Activated naive CD4-positive, alpha-beta T cell (primary cell): Measurements from ENCODE around the gene TUBA8.
"Not testable (repeated sequence)": the region's sequence is repeated elsewhere in the genome, so short reads cannot be mapped to it uniquely, and the experiment has no call there.

ENCODE experiments used
- DNase-seq, 4 experiments: peaks; one replicate each; lab custom pipeline; 2025; lab: John Stamatoyannopoulos, UW

Gene TUBA8

DNA sequence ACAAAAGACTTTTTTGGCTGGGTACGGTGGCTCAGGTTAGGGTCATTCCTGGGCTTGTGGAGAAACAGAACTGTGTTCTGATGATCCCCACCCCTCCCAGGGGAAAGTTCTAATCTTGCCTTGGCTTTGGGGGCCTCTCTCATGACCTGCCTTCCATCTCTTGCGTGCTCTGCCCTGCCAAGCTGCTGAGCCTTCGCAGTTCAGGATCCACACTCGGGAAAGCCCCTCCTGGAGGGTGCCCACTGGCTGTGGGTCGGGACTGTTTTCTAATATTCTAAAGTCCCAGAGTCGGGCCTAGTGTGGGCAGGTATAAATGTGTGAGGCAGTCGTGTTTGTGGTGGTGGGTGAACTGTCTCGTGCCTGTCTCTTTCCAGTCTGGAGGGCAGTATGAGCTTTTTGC, 62.2 kb downstream of the TUBA8 start:
- not testable (repeated sequence) for DNase-seq

DNA sequence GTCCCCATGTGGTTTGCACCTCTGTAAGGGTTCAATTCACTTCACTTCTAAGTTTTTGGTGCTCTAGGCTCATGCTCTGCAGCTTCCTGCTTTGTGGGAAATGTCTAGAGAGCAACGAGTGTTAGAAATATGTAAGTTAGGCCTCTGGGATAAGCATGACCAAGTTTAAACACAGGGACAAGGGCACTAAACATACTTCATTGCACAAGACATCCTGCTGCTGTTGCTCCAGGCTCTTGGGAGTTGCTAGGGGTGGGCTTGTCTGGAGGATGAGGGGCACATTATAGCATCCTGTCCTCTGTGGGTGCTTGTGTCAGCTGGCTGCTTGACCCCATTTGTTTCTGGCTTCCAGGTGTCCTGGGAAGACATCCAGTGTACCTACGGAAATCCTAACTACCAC, 62.8 kb downstream of the TUBA8 start:
- DNase-seq = not testable (repeated sequence)
